ENCODE data around the gene THOP1.

Gene THOP1

GRCh38 chr19:2747349-2747748 is 38.0 kb upstream of the THOP1 start:
- no peak for DNase-seq (ENCODE audit: low read depth in 1 of 2, low spot score in 1 of 2)
- Histone ChIP-seq H3K27me3 (ENCODE audit: insufficient read depth, poor library complexity, severe bottlenecking) (no peaks in the 10 kb centered on the region), H3K27ac (replicated peaks) (no peak overlapping the region), H3K4me3 (replicated peaks; ENCODE audit: insufficient read depth, low read length) (no peak overlapping the region)
- TF ChIP-seq, protein P1, sequence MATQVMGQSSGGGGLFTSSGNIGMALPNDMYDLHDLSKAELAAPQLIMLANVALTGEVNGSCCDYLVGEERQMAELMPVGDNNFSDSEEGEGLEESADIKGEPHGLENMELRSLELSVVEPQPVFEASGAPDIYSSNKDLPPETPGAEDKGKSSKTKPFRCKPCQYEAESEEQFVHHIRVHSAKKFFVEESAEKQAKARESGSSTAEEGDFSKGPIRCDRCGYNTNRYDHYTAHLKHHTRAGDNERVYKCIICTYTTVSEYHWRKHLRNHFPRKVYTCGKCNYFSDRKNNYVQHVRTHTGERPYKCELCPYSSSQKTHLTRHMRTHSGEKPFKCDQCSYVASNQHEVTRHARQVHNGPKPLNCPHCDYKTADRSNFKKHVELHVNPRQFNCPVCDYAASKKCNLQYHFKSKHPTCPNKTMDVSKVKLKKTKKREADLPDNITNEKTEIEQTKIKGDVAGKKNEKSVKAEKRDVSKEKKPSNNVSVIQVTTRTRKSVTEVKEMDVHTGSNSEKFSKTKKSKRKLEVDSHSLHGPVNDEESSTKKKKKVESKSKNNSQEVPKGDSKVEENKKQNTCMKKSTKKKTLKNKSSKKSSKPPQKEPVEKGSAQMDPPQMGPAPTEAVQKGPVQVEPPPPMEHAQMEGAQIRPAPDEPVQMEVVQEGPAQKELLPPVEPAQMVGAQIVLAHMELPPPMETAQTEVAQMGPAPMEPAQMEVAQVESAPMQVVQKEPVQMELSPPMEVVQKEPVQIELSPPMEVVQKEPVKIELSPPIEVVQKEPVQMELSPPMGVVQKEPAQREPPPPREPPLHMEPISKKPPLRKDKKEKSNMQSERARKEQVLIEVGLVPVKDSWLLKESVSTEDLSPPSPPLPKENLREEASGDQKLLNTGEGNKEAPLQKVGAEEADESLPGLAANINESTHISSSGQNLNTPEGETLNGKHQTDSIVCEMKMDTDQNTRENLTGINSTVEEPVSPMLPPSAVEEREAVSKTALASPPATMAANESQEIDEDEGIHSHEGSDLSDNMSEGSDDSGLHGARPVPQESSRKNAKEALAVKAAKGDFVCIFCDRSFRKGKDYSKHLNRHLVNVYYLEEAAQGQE (IDR thresholded peaks at IDR 0.05; ENCODE audit: insufficient replicate concordance, low read depth): no peak
- TF ChIP-seq POLR2AphosphoS5 (IDR thresholded peaks at IDR 0.05; ENCODE audit: low read depth) (no peak), SPI1 (IDR thresholded peaks at IDR 0.05; ENCODE audit: borderline replicate concordance, low read depth) (no peak), GABPA (IDR thresholded peaks at IDR 0.05; ENCODE audit: low read depth) (no peak)
- TF ChIP-seq, protein P2, sequence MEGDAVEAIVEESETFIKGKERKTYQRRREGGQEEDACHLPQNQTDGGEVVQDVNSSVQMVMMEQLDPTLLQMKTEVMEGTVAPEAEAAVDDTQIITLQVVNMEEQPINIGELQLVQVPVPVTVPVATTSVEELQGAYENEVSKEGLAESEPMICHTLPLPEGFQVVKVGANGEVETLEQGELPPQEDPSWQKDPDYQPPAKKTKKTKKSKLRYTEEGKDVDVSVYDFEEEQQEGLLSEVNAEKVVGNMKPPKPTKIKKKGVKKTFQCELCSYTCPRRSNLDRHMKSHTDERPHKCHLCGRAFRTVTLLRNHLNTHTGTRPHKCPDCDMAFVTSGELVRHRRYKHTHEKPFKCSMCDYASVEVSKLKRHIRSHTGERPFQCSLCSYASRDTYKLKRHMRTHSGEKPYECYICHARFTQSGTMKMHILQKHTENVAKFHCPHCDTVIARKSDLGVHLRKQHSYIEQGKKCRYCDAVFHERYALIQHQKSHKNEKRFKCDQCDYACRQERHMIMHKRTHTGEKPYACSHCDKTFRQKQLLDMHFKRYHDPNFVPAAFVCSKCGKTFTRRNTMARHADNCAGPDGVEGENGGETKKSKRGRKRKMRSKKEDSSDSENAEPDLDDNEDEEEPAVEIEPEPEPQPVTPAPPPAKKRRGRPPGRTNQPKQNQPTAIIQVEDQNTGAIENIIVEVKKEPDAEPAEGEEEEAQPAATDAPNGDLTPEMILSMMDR (IDR thresholded peaks at IDR 0.05; ENCODE audit: insufficient read depth, low read length): no peak

DNA sequence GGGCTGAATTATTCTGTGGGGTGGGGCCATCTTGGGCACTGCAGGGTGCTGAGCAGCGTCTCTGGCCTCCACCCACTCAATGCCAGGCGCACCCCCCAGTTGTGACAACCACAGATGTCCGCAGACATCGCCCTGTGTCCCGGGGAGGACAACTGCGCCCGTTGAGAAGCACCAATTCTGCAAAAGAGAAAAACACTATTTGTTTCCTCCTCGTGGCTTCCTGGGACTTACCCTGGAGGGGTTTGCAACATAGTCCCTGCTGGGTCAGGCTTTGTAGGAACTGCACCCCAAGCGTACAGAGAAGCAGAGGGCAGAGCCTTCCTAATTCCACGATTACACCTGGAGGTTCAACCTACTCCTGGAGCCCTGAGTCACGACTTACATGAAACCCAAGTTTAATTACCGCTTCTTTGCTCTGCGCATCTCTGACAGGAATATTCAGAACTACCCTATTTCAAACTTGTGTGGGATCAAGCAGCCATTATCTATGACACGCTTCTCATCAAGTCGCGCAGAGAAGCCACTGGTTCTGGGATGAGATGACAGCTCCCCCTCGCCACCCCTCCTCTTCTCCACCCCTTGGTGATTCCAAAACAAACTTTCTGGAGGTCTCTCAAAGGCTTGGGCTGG is 34.4 kb upstream of the THOP1 start:
- H3K4me3 ChIP-seq (replicated peaks; ENCODE audit: insufficient read depth, low read length): no peak overlapping the region
- DNase-seq (ENCODE audit: low read depth in 1 of 2, low spot score in 1 of 2): peak in 1 of 2 experiments; percentile 47
- no peaks in the 10 kb centered on the region for H3K27me3 ChIP-seq (ENCODE audit: insufficient read depth, poor library complexity, severe bottlenecking)
- H3K27ac ChIP-seq (replicated peaks): no peak overlapping the region
- TF ChIP-seq, protein P1 (IDR thresholded peaks at IDR 0.05; ENCODE audit: insufficient replicate concordance, low read depth): no peak
- TF ChIP-seq POLR2AphosphoS5 (IDR thresholded peaks at IDR 0.05; ENCODE audit: low read depth) (no peak), SPI1 (IDR thresholded peaks at IDR 0.05; ENCODE audit: borderline replicate concordance, low read depth) (no peak), GABPA (IDR thresholded peaks at IDR 0.05; ENCODE audit: low read depth) (no peak)
- TF ChIP-seq, protein P2 (IDR thresholded peaks at IDR 0.05; ENCODE audit: insufficient read depth, low read length): no peak

GRCh38 chr19:2751438-2751830 is 33.9 kb upstream of the THOP1 start:
- Histone ChIP-seq H3K27ac (replicated peaks) (no peak overlapping the region), H3K27me3 (ENCODE audit: insufficient read depth, poor library complexity, severe bottlenecking) (no peaks in the 10 kb centered on the region), H3K4me3 (replicated peaks; ENCODE audit: insufficient read depth, low read length) (no peak overlapping the region)
- TF ChIP-seq, protein P2 (IDR thresholded peaks at IDR 0.05; ENCODE audit: insufficient read depth, low read length): no peak
- TF ChIP-seq SPI1 (IDR thresholded peaks at IDR 0.05; ENCODE audit: borderline replicate concordance, low read depth) (no peak), GABPA (IDR thresholded peaks at IDR 0.05; ENCODE audit: low read depth) (no peak), POLR2AphosphoS5 (IDR thresholded peaks at IDR 0.05; ENCODE audit: low read depth) (no peak)
- TF ChIP-seq, protein P1 (IDR thresholded peaks at IDR 0.05; ENCODE audit: insufficient replicate concordance, low read depth): no peak
- no peak for DNase-seq (ENCODE audit: low read depth in 1 of 2, low spot score in 1 of 2)

All from HL-60 (cell line).